ENCODE measurements around the gene RPL10A. TPM values are rescaled to one million over a fixed set of nuclear protein-coding genes. Genes with fewer than 3 reads are reported as not detected.
A peak's percentile ranks its signal among the peaks of the same experiment; 100 is the strongest.

RPL10A gene
- polyA plus RNA-seq, 3 donors = 345 to 1,242 (median 421) TPM

GRCh38 chr6:35501784-35502183, 33.6 kb downstream of the RPL10A start:
- Histone ChIP-seq H3K27me3 (ENCODE audit: control insufficient read depth in 2 of 2, insufficient read depth in 2 of 2, low read length in 2 of 2) (peaks cover 25 to 67% of the 10 kb centered on the region in 2 donors), H3K4me2 (replicated peaks; ENCODE audit: extremely low read depth, low read length, poor library complexity, severe bottlenecking) (no peak overlapping the region), H4K20me1 (ENCODE audit: insufficient read depth, low read length) (no peaks in the 10 kb centered on the region), H3K27ac (ENCODE audit: low read depth in 1 of 2, low read length in 2 of 2) (no peak overlapping the region), H3K9ac (ENCODE audit: insufficient read depth, low read length, poor library complexity, severe bottlenecking) (no peak overlapping the region), H3K4me1 (ENCODE audit: control insufficient read depth in 1 of 2, insufficient read depth in 2 of 2, low read length in 2 of 2) (peaks cover 11 to 14% of the 10 kb centered on the region in 2 donors), H2AFZ (ENCODE audit: insufficient read depth, low read depth, low read length, poor library complexity, severe bottlenecking) (no peak overlapping the region), H3K9me3 (replicated peaks in 1 of 2; ENCODE audit: control insufficient read depth in 1 of 2, insufficient read depth in 1 of 2, low read length in 2 of 2) (peaks cover 0 to 4% of the 10 kb centered on the region in 2 donors), H3K79me2 (ENCODE audit: insufficient read depth, low read length) (no peaks in the 10 kb centered on the region), H3K36me3 (replicated peaks in 1 of 2; ENCODE audit: control insufficient read depth in 1 of 2, insufficient read depth in 2 of 2, low read length in 2 of 2) (no peaks in the 10 kb centered on the region), H3K4me3 (replicated peaks in 1 of 3; ENCODE audit: low read depth in 2 of 3, low read length in 3 of 3) (no peak overlapping the region)
- no peak for TF ChIP-seq CTCF (IDR thresholded peaks at IDR 0.05)
- no peak overlapping the region for H3K27ac Mint-ChIP-seq
- peaks cover 0 to 12% (median 7%) of the 10 kb centered on the region in 7 donors for H3K9me3 Mint-ChIP-seq
- peaks cover 67 to 89% (median 70%) of the 10 kb centered on the region in 3 donors for H3K27me3 Mint-ChIP-seq (ENCODE audit: low read depth in 3 of 3)
- intact Hi-C loops (cut with micrococcal nuclease) = no loop called here
- H3K4me3 Mint-ChIP-seq = peak overlapping the region in 1 of 2 donors; percentile 60
- 100% methylated on average over 2 of the region's 2 CpGs for WGBS (ENCODE audit: insufficient coverage)
- peaks cover 2 to 5% of the 10 kb centered on the region in 2 donors for H3K36me3 Mint-ChIP-seq
- no peak for DNase-seq
- peaks cover 11% of the 10 kb centered on the region for H3K4me1 Mint-ChIP-seq

DNA sequence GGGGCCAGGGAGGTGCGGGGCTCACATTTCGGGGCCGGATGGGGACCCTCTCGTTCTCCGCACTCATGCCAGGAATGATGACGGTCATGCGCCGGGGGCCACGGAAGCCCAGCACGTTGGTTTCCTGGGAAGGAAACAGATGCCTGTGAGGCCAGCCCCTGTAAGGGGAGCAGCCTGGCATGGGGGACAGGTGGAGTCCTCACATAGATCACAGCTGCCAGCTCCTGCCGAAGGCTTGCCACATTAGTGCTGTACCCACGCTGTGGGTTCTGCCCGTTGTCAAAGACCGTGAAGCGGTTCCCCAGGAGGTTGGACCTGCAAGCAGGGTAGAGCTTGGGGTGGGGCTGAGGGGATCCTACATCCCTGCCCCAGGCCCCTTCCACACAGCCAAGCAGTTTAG, 35.3 kb downstream of the RPL10A start:
- Mint-ChIP-seq H3K27me3 (ENCODE audit: low read depth in 3 of 3) (peaks cover 67 to 89% (median 68%) of the 10 kb centered on the region in 3 donors), H3K27ac (no peak overlapping the region), H3K4me3 (peak overlapping the region in 1 of 2 donors; percentile 68), H3K9me3 (peaks cover 0 to 8% (median 4%) of the 10 kb centered on the region in 7 donors), H3K4me1 (peaks cover 2% of the 10 kb centered on the region), H3K36me3 (peaks cover 2% of the 10 kb centered on the region in 2 donors)
- H3K4me3 ChIP-seq (replicated peaks in 1 of 3; ENCODE audit: low read depth in 2 of 3, low read length in 3 of 3) = no peak overlapping the region
- H3K27ac ChIP-seq (ENCODE audit: low read depth in 1 of 2, low read length in 2 of 2) = no peak overlapping the region
- no peak overlapping the region for H3K4me2 ChIP-seq (replicated peaks; ENCODE audit: extremely low read depth, low read length, poor library complexity, severe bottlenecking)
- H2AFZ ChIP-seq (ENCODE audit: insufficient read depth, low read depth, low read length, poor library complexity, severe bottlenecking) = no peak overlapping the region
- H3K4me1 ChIP-seq (ENCODE audit: control insufficient read depth in 1 of 2, insufficient read depth in 2 of 2, low read length in 2 of 2) = no peaks in the 10 kb centered on the region
- no peaks in the 10 kb centered on the region for H4K20me1 ChIP-seq (ENCODE audit: insufficient read depth, low read length)
- no peaks in the 10 kb centered on the region for H3K36me3 ChIP-seq (replicated peaks in 1 of 2; ENCODE audit: control insufficient read depth in 1 of 2, insufficient read depth in 2 of 2, low read length in 2 of 2)
- WGBS (ENCODE audit: insufficient coverage) = 0% methylated on average over 12 of the region's 15 CpGs
- intact Hi-C loops (cut with micrococcal nuclease) = no loop called here
- DNase-seq = no peak
- no peak overlapping the region for H3K9ac ChIP-seq (ENCODE audit: insufficient read depth, low read length, poor library complexity, severe bottlenecking)
- H3K79me2 ChIP-seq (ENCODE audit: insufficient read depth, low read length) = no peaks in the 10 kb centered on the region
- peaks cover 19 to 61% of the 10 kb centered on the region in 2 donors for H3K27me3 ChIP-seq (ENCODE audit: control insufficient read depth in 2 of 2, insufficient read depth in 2 of 2, low read length in 2 of 2)
- TF ChIP-seq CTCF (IDR thresholded peaks at IDR 0.05) = no peak
- peaks cover 0 to 4% of the 10 kb centered on the region in 2 donors for H3K9me3 ChIP-seq (replicated peaks in 1 of 2; ENCODE audit: control insufficient read depth in 1 of 2, insufficient read depth in 1 of 2, low read length in 2 of 2)

Data from CD14-positive monocyte (primary cell).